ENCODE results near the gene TAB2.
"Not testable (repeated sequence)": the region's sequence is repeated elsewhere in the genome, so short reads cannot be mapped to it uniquely, and the experiment has no call there.

The TAB2 gene

GRCh38 chr6:149459761-149460160 lies 142.2 kb downstream of the TAB2 start:
- no peak for DNase-seq

DNA sequence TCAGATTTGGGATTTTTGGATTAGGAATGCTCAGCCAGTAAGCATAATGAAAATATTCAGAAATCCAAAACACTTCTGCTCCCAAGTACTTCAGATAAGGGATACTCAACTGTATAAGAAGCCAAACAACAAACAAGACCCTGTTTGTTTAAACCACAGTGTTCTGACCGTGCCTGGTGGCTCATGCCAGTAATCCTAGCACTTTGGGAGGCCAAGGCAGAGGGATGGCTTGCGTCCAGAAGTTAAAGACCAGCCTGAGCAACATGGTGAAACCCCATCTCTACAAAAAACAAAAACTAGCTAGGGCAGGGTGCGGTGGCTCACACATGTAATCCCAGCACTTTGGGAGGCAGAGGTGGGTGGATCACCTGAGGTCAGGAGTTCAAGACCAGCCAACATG lies 142.7 kb downstream of the TAB2 start:
- not testable (repeated sequence) for DNase-seq

Data from right kidney (tissue), 1 donor.